GM18526 (cell line): ENCODE data around the gene TMEM151A.

Source experiments
- POLR2A ChIP-seq: IDR thresholded peaks from 3 replicates; pipeline ENCODE4 v1.6.1; 2011; ENCODE audit not compliant: insufficient read length; ENCODE audit errors: extremely low read depth

The TMEM151A gene

DNA sequence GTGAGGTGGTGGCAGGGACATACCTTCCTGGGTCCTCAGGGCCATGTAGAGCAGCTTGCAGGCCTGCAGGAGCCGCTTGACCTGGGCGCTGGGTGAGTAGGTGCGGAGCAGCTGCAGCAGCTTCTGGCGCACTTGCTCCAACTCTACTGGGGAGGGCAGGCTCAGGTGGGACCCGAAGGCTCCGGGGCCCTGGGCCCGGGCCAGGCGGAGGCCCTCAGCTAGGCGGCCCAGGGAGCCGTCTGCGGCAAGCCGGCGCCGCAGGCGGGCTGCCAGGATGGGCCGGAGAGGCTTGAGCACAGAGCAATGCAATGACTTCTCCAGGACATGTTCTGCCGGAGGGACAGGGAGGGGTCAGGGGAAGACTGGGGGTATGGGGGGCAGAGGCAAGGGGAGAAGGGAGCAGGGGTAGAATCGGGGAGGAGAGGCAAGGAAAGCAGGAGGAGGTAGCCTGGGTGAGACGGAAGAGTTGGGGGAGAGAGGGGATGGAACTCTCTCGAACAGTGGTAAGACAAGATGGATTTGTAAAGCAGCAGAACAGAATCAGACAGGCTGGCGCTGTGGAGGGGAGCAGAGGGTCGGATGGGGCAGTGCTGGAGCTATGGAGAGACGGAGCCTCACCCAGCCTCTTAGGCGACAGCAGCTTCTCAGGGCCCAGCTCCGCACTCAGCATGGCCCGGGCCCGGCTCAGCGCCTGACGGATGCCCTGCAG lies 42.4 kb downstream of the TMEM151A start:
- TF ChIP-seq POLR2A: no peak

DNA sequence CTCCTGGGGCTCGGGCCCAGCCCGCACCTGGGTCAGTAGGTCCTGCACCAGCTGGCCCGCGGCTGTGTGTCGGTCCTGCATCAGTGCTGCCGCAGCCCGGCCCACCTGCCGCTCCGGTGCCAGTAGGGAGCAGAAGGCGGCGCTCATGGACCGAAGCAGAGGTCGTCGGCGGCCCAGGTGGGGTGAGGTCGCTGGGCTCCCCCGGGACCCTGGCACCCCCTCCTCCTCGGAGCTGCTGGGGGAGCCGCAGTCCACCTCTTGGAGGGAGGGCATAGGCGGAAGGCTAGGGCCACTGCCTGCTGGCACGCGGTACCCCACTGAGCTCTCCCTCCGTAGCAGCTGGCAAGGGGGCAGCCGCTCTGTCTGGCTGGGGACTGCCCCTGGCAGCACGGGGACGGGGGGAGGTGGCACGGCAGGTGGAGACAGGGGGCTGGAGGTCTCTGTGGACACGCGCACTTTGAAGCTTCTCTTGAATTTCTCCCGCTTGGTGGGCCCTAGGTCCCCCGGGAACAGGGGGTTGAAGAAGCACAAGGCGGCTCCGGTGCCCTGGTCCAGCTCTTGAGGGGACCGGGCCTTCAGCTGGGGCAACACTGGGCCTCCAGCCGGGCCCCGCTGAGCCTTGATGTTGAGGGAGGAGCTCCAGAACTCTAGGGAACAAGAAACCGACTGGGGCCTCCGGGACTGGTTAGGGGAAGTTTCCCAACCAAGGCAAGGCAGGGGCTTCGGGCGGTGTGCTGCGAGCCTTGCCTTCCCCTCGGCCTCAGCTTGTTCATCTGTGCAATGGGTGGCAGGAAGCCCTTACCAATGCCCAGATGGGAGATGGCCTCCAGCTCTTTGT lies 43.1 kb downstream of the TMEM151A start:
- no peak for TF ChIP-seq POLR2A

DNA sequence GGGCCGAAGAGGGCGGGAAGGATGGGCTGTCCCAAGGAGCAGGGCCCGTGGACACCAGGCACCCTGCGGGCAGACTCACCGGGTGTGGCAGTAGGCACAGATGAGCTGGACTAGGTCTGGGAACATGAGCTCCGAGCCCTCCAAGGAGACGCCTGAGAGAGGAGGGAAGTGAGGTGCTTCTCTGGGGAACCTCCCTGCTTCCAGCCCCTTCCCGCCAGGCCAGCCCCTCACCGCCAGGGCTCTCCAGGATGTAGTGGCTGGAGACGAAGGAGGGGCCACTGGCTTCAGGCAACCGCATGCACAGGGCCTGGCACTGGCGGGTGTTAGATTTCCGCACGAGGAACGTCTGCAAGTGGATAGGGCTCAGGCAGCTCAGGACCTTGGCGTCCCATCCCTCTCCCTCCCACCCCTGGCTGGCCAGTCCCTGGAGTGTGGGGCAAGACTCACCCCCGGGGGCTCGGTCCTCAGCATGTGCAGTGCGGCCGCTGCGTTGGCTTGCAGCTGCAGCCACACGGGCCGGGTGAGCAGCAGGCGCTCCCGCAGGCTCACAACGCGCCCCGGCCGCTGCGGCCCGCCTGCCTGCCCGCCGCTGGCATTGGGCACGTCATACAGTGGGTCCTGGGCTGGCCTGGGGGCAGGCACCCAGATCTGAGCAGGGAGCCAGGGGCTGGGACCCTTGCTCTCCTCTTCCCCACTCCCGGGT lies 44.0 kb downstream of the TMEM151A start:
- no peak for TF ChIP-seq POLR2A

DNA sequence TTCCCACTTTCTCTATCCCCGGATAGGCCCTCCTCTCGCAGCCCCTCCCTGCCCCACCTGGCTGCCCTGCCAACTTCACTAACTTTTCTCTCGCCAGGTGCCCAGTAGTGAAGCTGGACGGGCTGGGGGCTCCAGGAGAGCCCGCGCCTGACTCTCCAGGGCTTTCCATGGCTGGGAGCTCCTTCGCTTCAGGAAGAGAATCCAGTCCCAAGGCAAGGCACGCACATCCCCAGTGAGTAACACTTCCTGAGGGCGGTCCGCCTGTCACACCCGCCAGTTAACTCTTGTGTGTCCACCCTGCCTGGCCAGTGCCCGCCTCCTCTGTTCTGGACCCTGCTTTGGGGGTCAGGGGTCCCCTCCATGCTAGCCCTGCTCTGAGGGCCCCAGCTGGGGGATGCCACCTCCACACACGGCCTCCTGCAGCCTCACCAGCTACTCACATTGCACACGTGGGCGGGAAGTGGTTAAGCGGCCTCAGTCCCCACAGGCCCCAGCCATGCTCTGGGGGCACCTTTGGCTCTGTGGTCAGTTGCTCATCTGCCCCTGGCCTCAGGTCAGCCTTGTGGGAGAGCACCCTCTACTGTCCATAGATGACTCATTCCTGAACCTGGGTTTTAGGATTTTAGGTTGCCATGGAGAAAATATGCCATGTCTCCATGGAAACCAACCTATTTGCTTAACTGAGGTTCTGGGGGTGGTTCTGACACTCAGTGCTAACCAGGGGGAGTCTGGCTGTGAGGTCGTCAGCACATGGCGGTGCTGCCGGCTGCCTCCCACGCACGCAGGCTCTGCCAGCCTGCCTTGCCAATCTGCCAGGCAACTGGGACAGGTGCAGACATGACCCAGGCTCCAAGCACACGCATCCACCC lies 44.8 kb downstream of the TMEM151A start, which contains the start of gene RIN1:
Gene RIN1, minus strand, starts transcription at position 201 of the 869 bp plus-strand sequence. Its CDS starts 32 bp downstream, at position 169.
- no peak for TF ChIP-seq POLR2A

DNA sequence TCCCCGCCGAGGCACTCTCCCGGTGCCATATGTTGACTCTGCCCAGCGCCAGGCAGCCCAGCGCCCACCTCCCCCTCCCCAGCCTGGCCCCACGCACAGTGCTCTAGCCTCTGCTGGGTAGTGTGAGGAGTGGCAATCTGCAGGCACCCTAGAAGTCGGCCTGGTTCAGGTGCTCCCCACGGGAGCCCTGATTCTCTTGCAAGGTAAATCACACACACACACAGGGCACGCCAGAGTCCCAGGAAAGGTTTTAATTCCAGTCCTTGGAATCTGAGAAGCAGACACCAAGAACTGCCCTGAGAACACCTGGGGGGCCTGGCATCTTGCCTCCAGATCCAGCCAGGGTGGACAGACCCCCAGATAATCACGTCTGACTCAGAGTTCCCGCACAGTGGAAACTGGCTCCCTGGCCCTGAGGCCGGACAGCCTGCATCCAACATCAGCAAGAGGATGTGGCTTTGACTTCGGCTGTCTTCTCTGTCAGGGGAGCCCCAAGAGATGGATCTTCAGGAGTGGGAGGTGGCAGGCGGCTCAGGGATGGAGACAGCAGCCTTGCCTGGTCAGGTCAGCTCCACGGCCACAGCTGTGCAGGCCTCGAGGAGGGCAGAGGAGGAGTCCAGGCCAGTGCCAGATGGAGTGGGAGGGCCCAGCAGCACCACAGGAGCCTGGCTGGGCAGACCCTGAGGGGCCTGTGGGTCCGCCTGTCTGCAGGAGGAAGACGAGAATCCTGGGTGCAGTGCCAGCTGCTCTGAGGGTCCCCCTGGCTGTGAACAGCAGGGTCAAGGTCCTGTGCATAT lies 45.6 kb downstream of the TMEM151A start:
- TF ChIP-seq POLR2A: no peak

DNA sequence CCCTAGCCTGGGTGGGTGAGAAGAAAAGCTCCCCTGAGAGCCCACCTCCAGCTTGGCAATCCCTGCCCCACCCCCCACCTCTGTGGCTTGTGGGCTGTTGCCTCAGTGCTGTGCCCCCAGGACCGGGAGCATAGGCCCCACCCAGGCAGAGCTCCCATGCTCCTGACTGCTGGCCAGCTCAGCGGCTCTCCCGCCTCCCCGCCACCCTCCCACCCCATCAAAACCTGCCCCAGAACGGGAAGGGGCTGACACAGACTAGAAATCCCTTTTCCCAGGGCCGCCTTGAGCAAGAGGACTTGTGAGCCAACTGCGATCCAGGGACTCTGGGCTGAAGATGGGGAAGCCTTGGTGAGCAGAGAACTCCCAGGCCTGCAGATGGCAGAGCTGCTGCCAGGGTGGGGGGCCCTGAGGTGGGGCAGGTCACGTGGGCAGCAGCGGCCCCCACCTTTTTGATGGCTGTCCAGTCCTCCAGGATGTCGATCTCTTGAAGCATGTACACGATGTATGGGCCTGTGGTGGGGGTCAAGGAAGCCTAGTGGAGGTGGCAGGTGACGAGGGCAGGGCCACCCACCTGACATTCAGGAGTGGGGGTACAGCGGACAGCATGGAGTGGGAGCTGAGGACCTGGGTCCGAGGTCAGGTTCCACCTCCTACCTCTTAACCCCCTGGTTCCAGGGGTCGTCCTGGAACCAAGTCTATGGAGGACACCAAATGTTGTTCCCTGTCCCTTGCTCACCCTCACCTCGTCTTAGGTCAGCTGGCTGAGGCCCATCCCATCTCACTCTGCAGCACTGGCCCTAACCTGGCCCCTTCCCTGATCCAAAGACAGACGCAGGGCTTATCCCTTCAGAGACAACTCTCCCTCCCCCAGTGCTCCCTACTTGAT lies 46.8 kb downstream of the TMEM151A start:
- no peak for TF ChIP-seq POLR2A

DNA sequence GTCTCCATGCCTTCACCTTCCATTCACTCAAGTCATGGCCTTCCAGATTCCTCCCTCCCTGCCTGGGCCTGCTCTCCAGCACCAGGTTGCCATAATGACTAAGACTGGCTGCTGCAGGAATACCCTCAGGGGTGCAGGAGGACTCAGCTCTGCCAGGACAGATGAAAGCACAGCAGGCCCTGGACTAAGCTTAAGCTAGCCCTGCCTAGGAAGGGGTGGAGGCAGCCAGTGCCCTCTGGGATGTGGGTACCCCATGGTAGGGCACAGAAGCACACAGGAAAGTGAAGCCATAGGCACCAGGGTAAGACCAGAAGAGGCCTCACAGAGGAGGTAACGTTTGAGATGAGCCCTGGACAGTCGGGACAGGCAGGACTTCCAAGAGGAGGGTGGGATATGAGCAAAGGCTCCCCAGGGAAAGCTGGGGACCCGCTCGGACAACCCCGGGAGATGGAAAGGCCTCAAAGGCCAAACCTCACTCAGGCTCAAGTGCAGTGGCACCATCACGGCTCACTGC lies 47.5 kb downstream of the TMEM151A start:
- no peak for TF ChIP-seq POLR2A

DNA sequence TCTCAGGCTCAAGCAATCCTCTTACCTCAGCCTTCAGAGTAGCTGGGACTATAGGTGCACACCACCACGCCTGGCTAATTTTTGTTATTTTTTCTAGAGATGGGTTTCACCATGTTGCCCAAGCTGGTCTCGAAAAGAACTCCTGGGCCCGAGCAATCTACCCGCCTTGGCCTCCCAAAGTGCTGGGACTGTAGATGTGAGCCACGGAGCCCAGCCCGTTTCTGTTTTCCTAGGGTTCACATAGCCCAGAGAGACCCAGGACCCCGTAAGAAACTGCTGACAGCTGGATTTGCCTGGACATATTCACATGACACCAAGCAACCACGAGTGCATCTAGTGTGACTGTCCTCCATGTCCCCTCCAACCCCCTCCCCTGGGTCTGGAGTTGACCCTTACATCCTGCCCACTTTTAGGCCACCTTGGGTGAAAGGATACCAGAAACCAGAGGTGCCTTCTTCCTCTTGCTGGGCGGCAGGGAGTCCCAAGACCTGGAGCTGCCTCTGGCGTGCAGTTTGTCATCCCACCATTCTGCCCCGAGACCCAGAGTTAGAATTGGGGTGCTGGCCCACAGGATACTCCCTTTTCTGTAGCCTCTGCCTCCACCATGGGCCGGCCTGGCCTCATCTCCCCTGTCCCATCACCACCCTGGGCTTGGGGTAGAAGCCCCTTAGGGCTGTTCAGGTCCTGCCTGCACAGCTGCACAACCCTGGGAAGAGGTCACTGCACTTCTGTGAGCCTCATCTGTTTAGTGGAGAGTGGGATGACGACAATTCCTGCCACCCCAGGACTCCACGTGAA lies 48.2 kb downstream of the TMEM151A start:
- no peak for TF ChIP-seq POLR2A

DNA sequence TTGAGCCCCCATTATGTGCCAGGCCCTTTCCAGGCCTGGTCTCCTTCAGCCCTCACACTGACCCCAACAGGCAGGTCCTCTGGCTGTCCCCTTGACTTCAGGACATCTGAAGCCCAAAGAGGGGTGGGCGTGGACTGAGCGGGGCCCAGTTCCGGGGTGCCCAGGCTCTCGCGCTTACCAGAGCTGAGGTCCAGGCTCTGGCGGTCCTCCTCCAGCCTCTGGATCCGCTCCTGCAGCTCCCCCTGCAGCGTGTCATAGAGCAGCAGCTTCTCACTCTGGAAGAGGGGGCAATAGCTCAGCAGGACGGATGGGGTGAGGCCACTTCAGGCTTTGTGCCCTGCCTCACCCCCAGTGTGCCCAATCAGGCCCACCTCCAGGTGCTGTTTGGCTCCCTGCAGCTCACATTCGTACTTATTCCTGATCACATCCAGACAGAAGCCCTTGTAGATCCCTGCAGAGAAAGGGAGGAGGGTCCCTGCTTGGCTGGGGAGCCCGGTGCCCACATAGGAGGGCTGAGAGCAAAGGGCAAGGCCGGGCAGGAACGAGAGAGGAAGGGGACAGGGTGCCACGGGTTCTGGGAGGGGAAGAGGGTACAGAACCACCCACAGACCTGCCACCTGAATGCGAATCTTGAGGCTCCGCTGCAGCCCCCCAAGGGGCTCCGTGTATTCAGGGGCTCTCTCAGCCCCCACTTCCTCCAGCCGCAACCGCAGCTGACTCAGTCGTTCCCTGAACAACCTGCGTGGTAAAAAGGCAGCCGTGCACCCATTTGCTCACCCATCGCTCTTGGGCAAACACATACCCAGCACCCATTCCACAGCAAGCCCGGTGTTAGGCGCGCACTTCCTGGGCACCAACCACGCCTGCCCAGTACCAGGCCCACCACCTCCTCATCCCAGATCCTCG lies 49.2 kb downstream of the TMEM151A start:
- no peak for TF ChIP-seq POLR2A

DNA sequence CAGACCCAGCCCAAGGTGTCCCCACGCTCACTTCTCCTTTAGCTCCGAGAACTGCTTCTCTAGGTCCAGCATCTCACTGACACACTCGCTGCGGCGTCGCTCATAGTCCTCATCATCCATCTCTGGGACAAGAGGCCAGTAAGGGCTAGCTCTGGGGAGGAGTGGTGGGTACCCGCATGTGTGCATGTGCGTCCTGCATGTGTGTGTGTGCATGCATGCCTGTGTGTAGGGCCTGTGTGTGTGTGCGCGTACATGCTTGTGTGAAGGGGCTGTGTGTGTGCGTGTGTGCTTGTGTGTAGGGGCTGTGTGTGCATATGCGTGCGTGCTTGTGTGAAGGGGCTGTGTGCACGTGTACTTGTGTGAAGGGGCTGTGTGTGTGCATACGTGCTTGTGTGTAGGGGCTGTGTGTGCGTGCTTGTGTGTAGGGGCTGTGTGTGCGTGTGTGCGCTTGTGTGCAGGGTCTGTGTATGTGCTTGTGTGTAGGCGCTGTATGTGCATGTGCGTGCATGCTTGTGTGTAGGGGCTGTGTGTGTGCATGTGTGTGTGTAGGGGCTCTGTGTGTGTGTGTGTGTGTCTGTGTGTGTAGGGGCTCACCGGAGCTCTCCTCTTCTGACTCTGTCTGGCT lies 49.9 kb downstream of the TMEM151A start:
- no peak for TF ChIP-seq POLR2A

DNA sequence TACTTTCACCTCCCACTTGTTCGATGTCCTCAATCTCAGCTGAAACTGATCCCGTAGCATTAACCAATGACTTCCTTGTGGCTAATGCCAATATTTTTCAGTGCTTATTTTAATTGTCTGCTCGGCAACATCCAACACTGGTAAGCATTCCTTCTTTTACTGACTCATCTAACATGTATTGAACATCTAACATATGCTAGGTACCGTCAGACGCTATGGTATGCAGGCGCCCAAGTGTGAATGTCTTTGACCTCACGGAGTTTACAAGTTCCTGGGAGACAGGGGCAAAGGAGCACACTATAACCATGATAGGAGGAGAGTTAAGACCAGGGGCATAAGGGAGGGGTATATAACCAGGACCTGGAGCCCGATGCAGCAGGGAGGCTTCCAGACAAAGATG lies 51.5 kb downstream of the TMEM151A start:
- TF ChIP-seq POLR2A: no peak
